Measurements from ENCODE around the gene PCARE. TPM values are rescaled to one million over a fixed set of nuclear protein-coding genes. Genes with fewer than 3 reads are reported as not detected.

The PCARE gene
- total RNA-seq, 2 donors from 2014 or later, result not detected

GRCh38 chr2:29033172-29033571, 41.2 kb downstream of the PCARE start:
- H3K27me3 ChIP-seq (replicated peaks; ENCODE audit: insufficient read depth), result no peaks in the 10 kb centered on the region
- H3K36me3 ChIP-seq, result no peaks in the 10 kb centered on the region
- peaks cover 7% of the 10 kb centered on the region for H3K4me1 ChIP-seq (replicated peaks)
- 51% methylated on average over 2 of the region's 2 CpGs for WGBS
- H3K27ac ChIP-seq, result no peak overlapping the region
- no peak overlapping the region for H3K4me3 ChIP-seq
- intact Hi-C loops (cut with DNase I), result no loop called here
- no peak for DNase-seq (ENCODE audit: low spot score)
- H3K9me3 ChIP-seq, result no peaks in the 10 kb centered on the region
- TF ChIP-seq POLR2A (IDR thresholded peaks at IDR 0.05) (no peak), POLR2AphosphoS5 (IDR thresholded peaks at IDR 0.05) (no peak), CTCF (IDR thresholded peaks at IDR 0.05) (no peak)

GRCh38 chr2:29032189-29032588, 42.1 kb downstream of the PCARE start:
- Histone ChIP-seq H3K27me3 (replicated peaks; ENCODE audit: insufficient read depth) (no peaks in the 10 kb centered on the region), H3K4me1 (replicated peaks) (no peaks in the 10 kb centered on the region), H3K27ac (no peak overlapping the region), H3K4me3 (no peak overlapping the region), H3K9me3 (no peaks in the 10 kb centered on the region), H3K36me3 (no peaks in the 10 kb centered on the region)
- intact Hi-C loops (cut with DNase I), result no loop called here
- TF ChIP-seq POLR2A (IDR thresholded peaks at IDR 0.05), result no peak
- no peak for TF ChIP-seq CTCF (IDR thresholded peaks at IDR 0.05)
- TF ChIP-seq POLR2AphosphoS5 (IDR thresholded peaks at IDR 0.05), result no peak
- WGBS, result 97% methylated on average over 5 of the region's 5 CpGs
- DNase-seq (ENCODE audit: low spot score), result no peak

- Histone ChIP-seq H3K4me1 (replicated peaks) (no peaks in the 10 kb centered on the region), H3K4me3 (no peak overlapping the region), H3K9me3 (no peaks in the 10 kb centered on the region), H3K27me3 (replicated peaks; ENCODE audit: insufficient read depth) (no peaks in the 10 kb centered on the region), H3K27ac (no peak overlapping the region), H3K36me3 (no peaks in the 10 kb centered on the region)
- intact Hi-C loops (cut with DNase I), result no loop called here
- no peak for TF ChIP-seq POLR2A (IDR thresholded peaks at IDR 0.05)
- TF ChIP-seq POLR2AphosphoS5 (IDR thresholded peaks at IDR 0.05), result no peak
- TF ChIP-seq CTCF (IDR thresholded peaks at IDR 0.05), result no peak
- DNase-seq (ENCODE audit: low spot score), result no peak
Observed at GRCh38 chr2:29031046-29031445, 43.3 kb downstream of the PCARE start.

GRCh38 chr2:29025711-29026110, 48.6 kb downstream of the PCARE start:
- intact Hi-C loops (cut with DNase I), result no loop called here
- H3K4me3 ChIP-seq, result no peak overlapping the region
- no peak for TF ChIP-seq POLR2AphosphoS5 (IDR thresholded peaks at IDR 0.05)
- TF ChIP-seq POLR2A (IDR thresholded peaks at IDR 0.05), result no peak
- TF ChIP-seq CTCF (IDR thresholded peaks at IDR 0.05), result no peak
- H3K36me3 ChIP-seq, result no peaks in the 10 kb centered on the region
- no peaks in the 10 kb centered on the region for H3K9me3 ChIP-seq
- no peaks in the 10 kb centered on the region for H3K4me1 ChIP-seq (replicated peaks)
- H3K27me3 ChIP-seq (replicated peaks; ENCODE audit: insufficient read depth), result no peaks in the 10 kb centered on the region
- no peak overlapping the region for H3K27ac ChIP-seq
- DNase-seq (ENCODE audit: low spot score), result no peak
- WGBS, result 91% methylated on average over 3 of the region's 3 CpGs

GRCh38 chr2:29024882-29025430, 49.4 kb downstream of the PCARE start:
- intact Hi-C loops (cut with DNase I), result no loop called here
- TF ChIP-seq POLR2AphosphoS5 (IDR thresholded peaks at IDR 0.05) (no peak), POLR2A (IDR thresholded peaks at IDR 0.05) (no peak), CTCF (IDR thresholded peaks at IDR 0.05) (no peak)
- 73% methylated on average over 4 of the region's 4 CpGs for WGBS

More at GRCh38 chr2:29024882-29025430, 49.4 kb downstream of the PCARE start:
- Histone ChIP-seq H3K4me1 (replicated peaks) (no peaks in the 10 kb centered on the region), H3K27me3 (replicated peaks; ENCODE audit: insufficient read depth) (no peaks in the 10 kb centered on the region), H3K27ac (no peak overlapping the region), H3K9me3 (no peaks in the 10 kb centered on the region), H3K36me3 (no peaks in the 10 kb centered on the region), H3K4me3 (no peak overlapping the region)
- no peak for DNase-seq (ENCODE audit: low spot score)

All from prostate gland (tissue), 2 donors.